ENCODE data around the gene CSTF3. TPM values are rescaled to one million over a fixed set of nuclear protein-coding genes. Genes with fewer than 3 reads are reported as not detected.

The CSTF3 gene
- total and polyA plus RNA-seq, 9 of the 15 experiments (the other 6 are each of a cell fraction or from before 2014, with no cell fraction given) = 37.0 to 111 (median 61.0) TPM

DNA sequence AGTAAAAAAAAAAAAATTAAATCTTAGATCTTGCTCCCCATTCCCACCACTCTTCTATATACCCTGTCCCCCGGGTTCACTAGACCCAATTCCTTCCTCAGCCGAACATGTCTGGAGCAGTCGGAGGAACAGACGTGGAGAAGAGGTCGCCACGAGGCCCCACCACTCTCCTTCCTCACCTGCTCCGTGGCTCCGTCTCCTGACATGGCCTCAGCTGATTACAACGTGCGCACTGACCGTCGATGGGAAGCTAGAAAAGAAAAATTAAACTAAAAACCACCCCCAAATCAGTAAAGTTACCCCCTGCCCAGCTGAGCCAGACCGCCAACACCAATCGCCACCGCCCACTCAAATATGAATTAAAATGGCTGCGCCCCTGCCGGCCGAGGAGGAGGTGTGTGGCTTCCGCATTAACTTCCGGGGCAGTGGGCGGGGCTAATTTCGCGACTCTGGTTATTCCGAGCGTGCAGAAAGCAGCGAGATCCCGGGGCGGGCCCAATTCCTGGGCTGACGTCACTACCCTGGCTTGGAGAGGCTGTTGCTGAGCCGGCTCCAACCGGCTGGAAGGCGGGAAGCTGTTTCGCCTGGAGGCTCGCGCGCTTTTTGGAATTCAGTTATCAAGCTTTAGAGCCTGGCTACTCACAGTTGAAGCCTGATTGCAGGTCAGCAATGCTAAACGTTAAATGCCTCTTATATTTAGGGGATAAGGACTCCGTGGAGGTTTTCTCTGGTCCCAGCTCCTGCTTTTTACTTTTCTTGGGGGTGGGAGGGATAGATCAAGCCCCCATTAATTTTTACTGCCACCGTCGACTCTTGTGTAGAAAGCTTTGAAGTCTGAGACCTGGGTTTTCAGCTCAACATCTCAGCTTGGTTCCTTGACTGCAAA lies at the start of gene CSTF3 (continued):
- TF ChIP-seq, protein P1, sequence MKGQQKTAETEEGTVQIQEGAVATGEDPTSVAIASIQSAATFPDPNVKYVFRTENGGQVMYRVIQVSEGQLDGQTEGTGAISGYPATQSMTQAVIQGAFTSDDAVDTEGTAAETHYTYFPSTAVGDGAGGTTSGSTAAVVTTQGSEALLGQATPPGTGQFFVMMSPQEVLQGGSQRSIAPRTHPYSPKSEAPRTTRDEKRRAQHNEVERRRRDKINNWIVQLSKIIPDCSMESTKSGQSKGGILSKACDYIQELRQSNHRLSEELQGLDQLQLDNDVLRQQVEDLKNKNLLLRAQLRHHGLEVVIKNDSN (CRISPR knock-in tag; IDR thresholded peaks at IDR 0.05) = no peak
- TF ChIP-seq KLF1 (tag; IDR thresholded peaks at IDR 0.05) (peak; percentile 77; the same call in 1 of the 2 replicates), BHLHE40 (IDR thresholded peaks at IDR 0.05; ENCODE audit: low read length) (peak; percentile 66), MYC (IDR thresholded peaks at IDR 0.05; ENCODE audit: low read depth, low read length) (peak; percentile 96), MYC (CRISPR knock-in tag; IDR thresholded peaks at IDR 0.05; ENCODE audit: borderline replicate concordance, low read depth) (peak; percentile 92), CTBP1 (IDR thresholded peaks at IDR 0.05; ENCODE audit: borderline replicate concordance) (peak; percentile 35; the same call in 1 of the 2 replicates), CEBPG (CRISPR knock-in tag; IDR thresholded peaks at IDR 0.05) (peak; percentile 22; the same call in 1 of the 2 replicates), CEBPG (tag; conservative IDR thresholded peaks at IDR 0.05 in 1 of 2, IDR thresholded peaks at IDR 0.05 in 1 of 2) (no peak), RBM17 (IDR thresholded peaks at IDR 0.05; ENCODE audit: borderline replicate concordance, low read depth, low read length) (no peak), SAFB2 (IDR thresholded peaks at IDR 0.05; ENCODE audit: borderline replicate concordance, low read depth, low read length, severe bottlenecking) (no peak), NCOA6 (IDR thresholded peaks at IDR 0.05) (no peak), NONO (IDR thresholded peaks at IDR 0.05; ENCODE audit: low read depth in 2 of 2, low read length in 1 of 2) (0 out of 4 replicates have a peak, but pooled peaks of 1 of the 2 experiments have one; percentile 4), ZNF431 (CRISPR knock-in tag; IDR thresholded peaks at IDR 0.05) (no peak), BRD9 (IDR thresholded peaks at IDR 0.05; ENCODE audit: low read depth, partially characterized antibody) (peak; percentile 70), ZFPM2 (CRISPR knock-in tag; IDR thresholded peaks at IDR 0.05) (no peak), ZNF76 (CRISPR knock-in tag; IDR thresholded peaks at IDR 0.05; ENCODE audit: borderline replicate concordance) (0 out of 2 replicates have a peak, but pooled peaks have one; percentile 38), ZC3H11A (IDR thresholded peaks at IDR 0.05; ENCODE audit: low read depth, low read length) (no peak), ZNF253 (CRISPR knock-in tag; conservative IDR thresholded peaks at IDR 0.05) (no peak), FOXM1 (IDR thresholded peaks at IDR 0.05; ENCODE audit: low read depth) (peak; percentile 83), FOXM1 (CRISPR knock-in tag; IDR thresholded peaks at IDR 0.05; ENCODE audit: low read depth) (peak; percentile 76; the same call in 1 of the 2 replicates), MYBL2 (IDR thresholded peaks at IDR 0.05; ENCODE audit: low read depth) (peak; percentile 90), MYBL2 (CRISPR knock-in tag; IDR thresholded peaks at IDR 0.05; ENCODE audit: borderline replicate concordance) (no peak), CBX1 (IDR thresholded peaks at IDR 0.05; ENCODE audit: low read depth) (peak; percentile 58; the same call in 1 of the 2 replicates), TEAD1 (CRISPR knock-in tag; IDR thresholded peaks at IDR 0.05) (peak; percentile 11 to 97; a peak in 2 of 4 replicates), THRAP3 (IDR thresholded peaks at IDR 0.05; ENCODE audit: borderline replicate concordance) (no peak)
- TF ChIP-seq, protein P2, sequence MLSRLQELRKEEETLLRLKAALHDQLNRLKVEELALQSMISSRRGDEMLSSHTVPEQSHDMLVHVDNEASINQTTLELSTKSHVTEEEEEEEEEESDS (CRISPR knock-in tag; IDR thresholded peaks at IDR 0.05) = no peak
- TF ChIP-seq, protein P3, sequence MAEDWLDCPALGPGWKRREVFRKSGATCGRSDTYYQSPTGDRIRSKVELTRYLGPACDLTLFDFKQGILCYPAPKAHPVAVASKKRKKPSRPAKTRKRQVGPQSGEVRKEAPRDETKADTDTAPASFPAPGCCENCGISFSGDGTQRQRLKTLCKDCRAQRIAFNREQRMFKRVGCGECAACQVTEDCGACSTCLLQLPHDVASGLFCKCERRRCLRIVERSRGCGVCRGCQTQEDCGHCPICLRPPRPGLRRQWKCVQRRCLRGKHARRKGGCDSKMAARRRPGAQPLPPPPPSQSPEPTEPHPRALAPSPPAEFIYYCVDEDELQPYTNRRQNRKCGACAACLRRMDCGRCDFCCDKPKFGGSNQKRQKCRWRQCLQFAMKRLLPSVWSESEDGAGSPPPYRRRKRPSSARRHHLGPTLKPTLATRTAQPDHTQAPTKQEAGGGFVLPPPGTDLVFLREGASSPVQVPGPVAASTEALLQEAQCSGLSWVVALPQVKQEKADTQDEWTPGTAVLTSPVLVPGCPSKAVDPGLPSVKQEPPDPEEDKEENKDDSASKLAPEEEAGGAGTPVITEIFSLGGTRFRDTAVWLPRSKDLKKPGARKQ (CRISPR knock-in tag; IDR thresholded peaks at IDR 0.05) = no peak
